Fibroblast of mammary gland (primary cell): ENCODE data around the gene LMNB1.

Experiments
- DNase-seq: peaks from one replicate; pipeline ENCODE4 v3.0.0-alpha.2; 2010; ENCODE audit warnings: low read depth
- H3K4me3 ChIP-seq: 2 replicates; pipeline ENCODE4 v1.5.1; 2011; ENCODE audit warnings: low read depth, mild to moderate bottlenecking, low read length, moderate library complexity; ENCODE audit not compliant: control insufficient read depth
- TF ChIP-seq, protein P1 (sequence below): conservative IDR thresholded peaks from 2 replicates; pipeline ENCODE4 v1.5.1; 2011; ENCODE audit warnings: low read depth, low read length, inconsistent platforms; ENCODE audit not compliant: control insufficient read depth, insufficient read depth

LMNB1 gene

DNA sequence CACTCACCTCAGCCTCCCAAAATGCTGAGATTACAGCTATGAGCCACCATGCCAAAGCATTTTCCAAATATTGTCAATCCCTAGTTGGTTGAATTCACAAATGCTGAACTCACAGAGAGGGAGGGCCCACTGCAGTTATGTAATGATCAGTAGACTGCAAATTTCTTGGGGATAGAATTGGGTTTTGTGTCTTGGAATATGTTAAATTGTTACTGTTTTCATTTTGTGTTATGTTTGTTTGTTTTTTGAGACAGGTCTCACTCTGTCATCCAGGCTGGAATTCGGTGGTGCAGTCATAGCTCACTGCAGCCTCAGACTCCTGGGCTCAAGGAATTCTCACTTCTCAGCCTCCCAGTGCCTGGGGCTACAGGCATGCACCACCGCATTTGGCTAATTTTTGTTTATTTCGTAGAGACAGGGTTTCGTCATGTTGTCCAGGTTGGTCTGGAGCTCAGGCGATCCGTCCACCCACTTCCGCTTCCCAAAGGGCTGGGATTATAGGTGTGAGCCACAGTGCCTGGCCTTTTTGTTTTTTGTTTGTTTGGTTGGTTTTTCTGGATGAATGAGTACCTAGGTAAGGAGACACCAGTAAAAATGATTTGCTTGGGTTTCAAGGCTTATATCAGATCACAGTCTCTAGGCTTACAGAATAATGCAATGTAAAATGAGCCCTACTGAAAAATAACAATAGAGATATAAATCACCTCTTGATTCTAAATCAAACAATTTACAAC lies 31.5 kb upstream of the LMNB1 start:
- H3K4me3 ChIP-seq: no peak overlapping the region
- no peak for DNase-seq
- TF ChIP-seq, protein P1, sequence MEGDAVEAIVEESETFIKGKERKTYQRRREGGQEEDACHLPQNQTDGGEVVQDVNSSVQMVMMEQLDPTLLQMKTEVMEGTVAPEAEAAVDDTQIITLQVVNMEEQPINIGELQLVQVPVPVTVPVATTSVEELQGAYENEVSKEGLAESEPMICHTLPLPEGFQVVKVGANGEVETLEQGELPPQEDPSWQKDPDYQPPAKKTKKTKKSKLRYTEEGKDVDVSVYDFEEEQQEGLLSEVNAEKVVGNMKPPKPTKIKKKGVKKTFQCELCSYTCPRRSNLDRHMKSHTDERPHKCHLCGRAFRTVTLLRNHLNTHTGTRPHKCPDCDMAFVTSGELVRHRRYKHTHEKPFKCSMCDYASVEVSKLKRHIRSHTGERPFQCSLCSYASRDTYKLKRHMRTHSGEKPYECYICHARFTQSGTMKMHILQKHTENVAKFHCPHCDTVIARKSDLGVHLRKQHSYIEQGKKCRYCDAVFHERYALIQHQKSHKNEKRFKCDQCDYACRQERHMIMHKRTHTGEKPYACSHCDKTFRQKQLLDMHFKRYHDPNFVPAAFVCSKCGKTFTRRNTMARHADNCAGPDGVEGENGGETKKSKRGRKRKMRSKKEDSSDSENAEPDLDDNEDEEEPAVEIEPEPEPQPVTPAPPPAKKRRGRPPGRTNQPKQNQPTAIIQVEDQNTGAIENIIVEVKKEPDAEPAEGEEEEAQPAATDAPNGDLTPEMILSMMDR: no peak

DNA sequence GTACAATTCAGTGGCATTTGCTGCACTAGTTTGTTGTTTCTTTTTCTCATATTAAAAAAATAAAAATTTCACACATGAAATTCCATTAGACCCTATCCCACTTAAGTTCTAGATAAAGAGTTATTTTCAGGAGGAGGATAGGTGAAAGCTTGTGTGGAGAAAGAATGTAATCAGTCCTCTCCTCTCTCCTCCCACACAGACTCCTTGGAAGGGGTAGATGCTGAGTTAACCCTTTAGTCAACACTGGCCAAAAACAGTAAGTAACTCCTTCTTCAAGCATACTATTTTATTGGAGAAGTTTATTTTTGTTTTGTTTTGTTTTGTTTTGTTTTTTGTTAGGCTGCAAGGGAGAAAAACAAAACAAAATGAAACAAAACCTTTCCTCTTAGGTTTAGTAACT lies 30.6 kb upstream of the LMNB1 start:
- no peak overlapping the region for H3K4me3 ChIP-seq
- no peak for DNase-seq
- TF ChIP-seq, protein P1: no peak

DNA sequence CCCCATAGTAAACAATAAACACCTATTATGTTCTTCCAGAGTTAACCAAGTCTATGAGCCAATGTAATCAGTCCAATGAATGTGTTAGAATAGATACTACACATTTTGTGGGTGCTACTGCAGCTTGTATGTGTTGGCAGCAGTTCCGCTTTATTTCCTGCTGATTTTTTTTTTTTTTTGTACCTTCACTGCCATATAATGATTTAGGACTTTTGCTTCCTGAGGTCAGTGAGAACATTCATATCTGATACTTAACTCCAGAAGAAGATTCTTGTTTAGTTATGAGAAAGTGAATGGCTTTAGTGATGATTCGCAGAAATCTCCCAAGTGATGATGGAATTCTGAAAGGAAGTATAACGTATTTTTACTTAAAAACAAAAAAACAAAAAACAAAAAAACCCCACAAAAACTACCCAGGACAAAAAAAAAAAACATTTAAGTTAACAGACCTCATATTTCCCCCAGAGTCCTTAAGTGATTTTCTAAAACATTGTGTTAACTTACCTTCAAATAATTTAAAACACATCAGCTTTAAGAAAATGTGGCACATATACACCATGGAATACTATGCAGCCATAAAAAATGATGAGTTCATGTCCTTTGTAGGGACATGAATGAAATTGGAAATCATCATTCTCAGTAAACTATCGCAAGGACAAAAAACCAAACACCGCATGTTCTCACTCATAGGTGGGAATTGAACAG lies 24.7 kb upstream of the LMNB1 start:
- DNase-seq: no peak
- no peak overlapping the region for H3K4me3 ChIP-seq
- TF ChIP-seq, protein P1: no peak

DNA sequence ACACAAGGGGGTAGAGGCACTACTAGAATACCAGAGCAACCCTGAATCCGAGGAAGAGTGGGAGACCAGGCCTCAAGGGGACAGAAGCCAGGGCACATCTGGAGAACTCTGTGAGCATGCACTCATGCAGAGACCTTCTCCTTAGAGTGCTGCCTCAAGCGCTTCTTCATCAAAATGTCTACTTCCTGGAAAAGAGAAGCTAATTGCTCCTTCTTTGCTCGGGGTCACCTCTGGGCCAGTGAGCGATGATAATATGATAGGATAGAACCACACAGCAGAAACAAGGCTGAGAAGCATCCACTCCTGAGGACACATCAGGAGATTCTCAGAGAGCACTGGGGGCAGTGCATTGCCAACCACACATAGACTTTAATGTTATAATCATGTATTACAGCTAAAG lies 23.7 kb upstream of the LMNB1 start:
- no peak overlapping the region for H3K4me3 ChIP-seq
- TF ChIP-seq, protein P1: no peak
- no peak for DNase-seq

- no peak for DNase-seq
Observed at GRCh38 chr5:126754609-126755008, 22.3 kb upstream of the LMNB1 start.

GRCh38 chr5:126755593-126755992 lies 21.3 kb upstream of the LMNB1 start:
- no peak overlapping the region for H3K4me3 ChIP-seq
- DNase-seq: no peak
- TF ChIP-seq, protein P1: no peak

More at GRCh38 chr5:126754609-126755008, 22.3 kb upstream of the LMNB1 start:
- H3K4me3 ChIP-seq: no peak overlapping the region
- TF ChIP-seq, protein P1: no peak
